Activated CD8-positive, alpha-beta memory T cell treated with anti-CD3 and anti-CD28 coated beads for 36 hours (primary cell): ENCODE data around the gene TINAG. TPM values are rescaled to one million over a fixed set of nuclear protein-coding genes. Genes with fewer than 3 reads are reported as not detected.

Experiments used
- CTCF ChIA-PET: fragments of 350-600 bp; sonication (Branson Sonifier 250); formaldehyde crosslinking; loops from one replicate; lab custom pipeline; 2021; ENCODE audit warnings: antibody characterized with exemption; lab: Charles Lee
- POLR2A ChIA-PET: fragments of 350-600 bp; sonication (Branson Sonifier 250); formaldehyde crosslinking; loops from one replicate; lab custom pipeline; 2021; ENCODE audit warnings: antibody characterized with exemption; lab: Charles Lee
- total RNA-seq, 2 experiments: library from RNA; stranded (reverse); gene quantifications; one replicate each; pipeline ENCODE4 v1.2.3, GENCODE V29; 2021

The TINAG gene, protein sequence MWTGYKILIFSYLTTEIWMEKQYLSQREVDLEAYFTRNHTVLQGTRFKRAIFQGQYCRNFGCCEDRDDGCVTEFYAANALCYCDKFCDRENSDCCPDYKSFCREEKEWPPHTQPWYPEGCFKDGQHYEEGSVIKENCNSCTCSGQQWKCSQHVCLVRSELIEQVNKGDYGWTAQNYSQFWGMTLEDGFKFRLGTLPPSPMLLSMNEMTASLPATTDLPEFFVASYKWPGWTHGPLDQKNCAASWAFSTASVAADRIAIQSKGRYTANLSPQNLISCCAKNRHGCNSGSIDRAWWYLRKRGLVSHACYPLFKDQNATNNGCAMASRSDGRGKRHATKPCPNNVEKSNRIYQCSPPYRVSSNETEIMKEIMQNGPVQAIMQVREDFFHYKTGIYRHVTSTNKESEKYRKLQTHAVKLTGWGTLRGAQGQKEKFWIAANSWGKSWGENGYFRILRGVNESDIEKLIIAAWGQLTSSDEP
- not detected for total RNA-seq

DNA sequence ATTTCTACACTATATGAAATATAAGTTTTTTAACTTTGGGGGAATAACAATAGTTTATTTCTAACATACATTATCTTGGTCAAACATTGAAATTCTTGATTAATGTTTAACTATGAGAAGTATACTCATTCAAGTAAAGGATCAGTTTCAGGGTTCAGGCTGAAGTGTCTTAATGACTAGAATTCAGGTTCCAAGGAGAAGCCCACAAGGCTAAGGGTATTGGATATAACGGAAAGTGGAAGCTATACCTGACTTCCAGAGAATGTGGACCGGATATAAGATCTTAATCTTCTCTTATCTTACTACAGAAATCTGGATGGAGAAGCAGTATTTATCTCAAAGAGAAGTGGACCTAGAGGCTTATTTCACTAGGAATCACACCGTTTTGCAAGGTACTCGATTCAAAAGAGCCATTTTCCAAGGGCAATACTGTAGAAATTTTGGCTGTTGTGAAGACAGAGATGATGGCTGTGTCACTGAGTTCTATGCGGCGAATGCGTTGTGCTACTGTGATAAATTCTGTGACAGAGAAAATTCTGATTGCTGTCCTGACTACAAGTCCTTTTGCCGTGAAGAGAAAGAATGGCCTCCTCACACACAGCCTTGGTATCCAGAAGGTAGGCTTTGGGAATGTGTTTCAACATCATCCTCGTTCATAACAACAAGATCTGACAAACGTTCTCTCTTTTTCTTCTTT, at the start of gene TINAG:
TSS of gene TINAG (plus strand) at position 153 of the 697 bp plus-strand sequence. CDS start at position 263, 110 bp downstream.
- CTCF ChIA-PET, result no interaction called here

DNA sequence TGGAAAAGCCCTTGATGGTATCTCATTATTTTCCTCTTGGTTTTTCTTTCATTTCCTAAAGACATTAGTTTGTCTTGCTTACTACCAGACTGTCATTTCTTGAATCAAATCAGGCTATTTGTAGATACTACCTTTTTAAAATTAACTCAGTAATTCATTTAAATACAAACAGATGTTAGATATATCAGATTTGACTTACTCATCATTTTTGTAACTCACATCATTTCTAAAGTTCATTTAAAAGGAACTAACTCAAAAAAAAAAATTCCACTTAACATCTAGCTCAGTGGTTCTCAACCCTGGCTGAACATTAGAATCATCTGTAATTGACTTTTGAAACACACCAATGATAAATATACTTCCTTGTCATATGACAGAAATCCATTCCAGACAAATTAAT, 48.2 kb upstream of the TINAG start:
- POLR2A ChIA-PET, result no interaction called here

More for the DNA sequence above, at the start of gene TINAG:
- POLR2A ChIA-PET, result no interaction called here

DNA sequence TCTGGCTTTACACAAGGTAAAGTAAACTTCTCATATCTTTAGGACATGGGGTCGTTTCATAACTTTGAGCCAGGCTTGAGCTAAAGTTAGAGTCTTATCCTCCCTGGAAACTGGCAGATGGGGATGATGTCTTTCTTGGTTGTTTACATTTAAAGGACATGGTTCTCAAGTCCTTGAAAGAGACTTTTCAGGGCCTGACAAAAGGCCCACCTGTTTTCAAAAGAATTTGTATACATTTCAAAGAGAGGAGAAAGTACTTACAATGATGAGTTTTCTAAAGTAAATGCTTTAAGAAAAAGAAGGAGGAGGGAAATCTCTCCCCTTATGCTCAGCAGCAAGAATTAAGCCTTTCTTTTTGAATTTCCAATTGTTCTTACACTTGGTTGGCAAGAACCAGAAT, 45.7 kb upstream of the TINAG start:
- POLR2A ChIA-PET, result no interaction called here
- CTCF ChIA-PET, result no interaction called here

More for the DNA sequence above, 48.2 kb upstream of the TINAG start:
- CTCF ChIA-PET, result no interaction called here

DNA sequence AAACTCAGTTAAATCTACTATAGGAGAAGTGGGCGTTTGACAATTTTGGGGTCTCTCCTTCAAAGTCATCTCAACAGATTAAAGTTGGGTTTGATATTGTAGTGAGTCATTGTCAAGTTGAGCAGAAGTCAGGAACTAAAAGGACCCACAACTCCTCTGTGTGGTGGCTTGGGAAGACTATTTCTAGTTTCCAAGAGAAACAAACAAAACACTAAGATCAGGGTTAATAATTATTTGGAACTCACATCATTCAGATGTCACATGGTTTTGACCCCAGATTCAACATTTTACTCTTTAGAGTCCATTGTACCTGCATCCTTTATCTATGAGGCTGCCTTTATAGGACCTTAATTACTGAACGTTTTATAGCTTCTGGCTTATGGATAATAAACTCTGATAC, 45.3 kb upstream of the TINAG start:
- ChIA-PET POLR2A (no interaction called here), CTCF (no interaction called here)

DNA sequence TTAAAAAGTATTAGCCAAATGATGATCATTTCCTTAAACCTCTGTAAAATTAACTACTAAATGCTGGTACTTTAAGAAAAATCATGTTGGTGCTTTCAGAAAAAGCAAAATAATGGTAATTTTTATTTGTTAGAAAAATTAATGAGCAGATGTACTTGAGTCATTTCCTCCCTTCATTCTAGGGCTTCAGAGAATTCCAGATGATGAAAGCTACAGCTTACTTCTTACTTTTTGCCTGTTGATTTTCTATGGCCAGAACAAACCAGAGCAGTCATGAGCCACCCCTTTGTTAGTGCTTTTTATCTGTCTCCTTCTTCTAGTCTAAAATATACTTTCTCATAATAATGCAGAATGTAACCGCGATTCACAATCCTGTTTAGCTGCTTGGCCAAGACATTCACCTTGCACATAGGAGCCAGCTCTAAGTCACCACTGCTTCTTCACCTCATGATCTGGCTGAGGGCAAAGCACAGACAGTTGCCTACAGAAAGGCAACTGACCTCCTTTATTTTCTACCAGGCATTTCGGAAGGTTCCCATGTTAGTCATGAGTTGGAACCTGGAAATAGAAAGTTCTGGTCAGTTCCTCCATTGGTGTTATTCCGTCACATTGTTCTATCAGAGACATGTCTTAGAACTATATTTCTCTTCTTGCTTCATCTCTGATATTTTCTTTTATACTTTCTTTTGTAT, 43.5 kb upstream of the TINAG start:
- CTCF ChIA-PET, result no interaction called here
- POLR2A ChIA-PET, result no interaction called here

DNA sequence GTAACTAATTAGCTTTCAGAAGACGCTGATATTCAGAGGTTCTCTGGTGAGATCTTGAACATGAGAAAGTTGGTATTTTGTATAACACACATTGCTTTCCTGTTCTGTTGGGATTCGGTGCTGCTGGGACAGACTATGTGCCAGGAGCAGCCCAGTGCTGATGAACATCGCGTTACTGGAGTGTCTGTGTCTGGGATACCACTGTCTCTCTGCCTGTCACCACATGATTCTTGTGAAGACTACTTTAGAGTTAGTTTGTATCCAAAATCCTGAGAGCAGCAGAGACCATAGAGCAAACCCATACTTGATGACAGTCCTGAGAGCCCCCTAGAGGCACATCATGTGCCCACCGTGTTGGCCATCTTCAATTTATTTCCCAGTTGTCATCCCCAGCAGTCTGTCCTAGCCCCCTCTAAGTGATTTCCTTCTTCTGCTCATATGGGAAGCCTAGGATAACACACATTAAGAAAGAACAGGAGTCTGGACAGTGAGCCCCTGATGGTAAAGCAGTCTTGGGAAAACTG, 41.8 kb upstream of the TINAG start:
- ChIA-PET CTCF (no interaction called here), POLR2A (no interaction called here)

DNA sequence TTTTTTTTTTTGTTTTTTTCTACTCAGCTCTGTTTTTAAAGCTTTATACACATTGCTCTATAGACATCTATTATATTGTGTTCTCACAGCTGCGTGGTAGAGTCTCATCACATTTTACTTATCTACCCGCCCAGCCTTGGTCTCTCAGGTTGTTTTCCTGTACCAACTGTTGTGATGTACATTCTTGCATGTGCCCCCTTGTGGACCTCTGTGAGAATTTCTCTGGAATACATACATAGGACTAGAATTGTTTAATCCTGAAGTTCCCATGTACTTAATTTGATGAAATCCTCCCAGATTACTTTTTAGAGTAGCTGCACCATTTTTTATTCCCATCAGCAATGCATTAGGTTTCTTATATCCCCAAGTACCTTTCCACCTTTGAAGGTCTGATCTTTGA, 40.4 kb upstream of the TINAG start:
- CTCF ChIA-PET, result no interaction called here
- POLR2A ChIA-PET, result no interaction called here

DNA sequence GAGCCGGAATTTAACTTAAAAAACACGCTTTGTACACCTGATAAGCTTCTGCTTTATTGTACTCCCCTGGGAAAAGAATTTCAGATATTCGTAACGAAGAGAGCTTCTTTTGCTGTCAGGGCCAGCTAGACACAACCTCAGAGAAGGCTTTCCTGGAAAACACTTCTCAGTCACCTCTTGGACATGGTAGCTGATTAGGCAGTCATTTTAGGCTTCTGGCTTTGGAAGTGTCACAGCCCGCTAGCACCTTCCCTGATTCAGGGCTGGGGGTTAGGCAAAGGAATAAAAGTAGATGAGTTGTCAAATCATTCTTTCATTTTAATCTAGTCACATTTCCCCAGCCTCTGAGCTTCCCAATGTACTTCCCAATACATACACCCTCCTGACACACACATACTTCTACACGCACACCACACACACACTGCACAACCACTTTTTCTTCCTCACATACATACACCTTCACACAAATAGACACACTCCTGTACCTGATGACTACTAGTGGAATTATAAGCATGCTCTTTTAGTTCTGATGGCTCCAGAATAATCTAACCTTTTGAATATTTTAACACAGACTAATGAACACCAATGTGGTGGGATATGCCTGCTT, 34.9 kb upstream of the TINAG start:
- POLR2A ChIA-PET, result no interaction called here
- CTCF ChIA-PET, result no interaction called here

DNA sequence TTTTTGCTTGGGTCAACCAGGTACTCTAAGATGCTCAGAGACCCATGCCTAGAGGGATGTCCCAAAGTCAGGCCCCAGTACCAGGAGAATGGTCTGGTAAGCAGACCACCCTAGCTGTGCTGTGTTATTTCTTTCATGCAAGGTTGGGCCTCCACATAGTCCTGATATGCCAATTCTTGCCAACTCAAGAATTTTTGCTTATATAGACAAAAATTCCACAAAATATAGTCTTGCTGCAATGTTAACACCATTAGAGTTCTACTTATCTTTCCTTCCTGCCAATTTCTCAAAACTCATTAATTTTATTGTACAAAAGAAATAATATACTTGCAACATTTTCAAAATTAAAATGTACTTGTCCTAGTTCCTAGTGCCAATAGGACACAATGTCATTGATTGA, 33.9 kb upstream of the TINAG start:
- CTCF ChIA-PET, result no interaction called here
- POLR2A ChIA-PET, result no interaction called here

DNA sequence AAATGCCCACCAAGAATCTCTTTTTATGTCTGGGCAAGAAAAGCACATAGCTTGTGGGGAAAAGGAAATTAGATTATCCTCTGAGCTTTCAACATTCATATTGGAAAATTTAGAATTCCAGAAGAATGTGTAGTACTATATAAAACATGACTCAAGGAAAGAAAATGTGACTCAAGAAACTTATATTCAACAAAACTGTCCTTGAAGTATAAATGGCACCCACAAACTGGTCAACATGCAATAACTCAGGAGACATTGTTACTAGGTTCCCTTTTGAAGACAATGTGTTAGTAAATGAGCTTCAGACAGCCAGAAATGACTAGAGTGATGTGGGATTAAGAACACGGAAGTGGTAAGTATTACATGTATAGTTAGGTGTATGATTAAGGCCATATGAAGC, 26.1 kb upstream of the TINAG start:
- ChIA-PET CTCF (no interaction called here), POLR2A (no interaction called here)

DNA sequence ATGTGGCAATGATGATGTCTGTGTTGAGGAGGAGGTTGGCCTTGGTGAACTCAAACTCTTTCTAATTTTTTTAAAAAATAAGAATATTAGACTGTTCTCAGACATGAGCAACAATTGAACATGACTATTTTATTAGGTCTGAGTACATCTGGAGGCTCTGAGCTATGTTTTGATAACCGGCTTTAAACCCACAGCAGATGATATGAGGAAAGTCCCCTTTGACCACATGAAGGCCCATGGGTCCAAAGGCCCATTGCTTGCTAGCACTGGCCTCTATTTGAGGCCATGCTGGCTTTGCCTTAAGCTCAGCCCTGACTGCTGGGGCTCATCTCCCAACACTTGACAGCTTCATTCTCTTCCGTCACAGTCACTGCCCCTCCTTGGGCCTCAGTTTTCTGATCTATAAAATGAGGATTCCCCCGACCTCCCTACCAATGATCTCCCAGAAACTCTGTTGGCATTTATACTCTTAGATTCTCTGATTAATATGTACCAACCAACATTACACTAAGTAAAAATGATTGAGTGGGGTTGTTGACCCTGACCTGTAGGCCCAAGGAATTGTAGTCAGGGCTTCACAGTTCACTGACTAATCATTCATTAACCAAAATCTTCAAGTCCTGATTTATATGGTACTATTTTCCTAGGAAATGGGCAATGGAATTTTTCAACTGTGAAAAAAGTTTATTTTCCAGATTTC, 23.9 kb upstream of the TINAG start:
- ChIA-PET CTCF (no interaction called here), POLR2A (no interaction called here)

DNA sequence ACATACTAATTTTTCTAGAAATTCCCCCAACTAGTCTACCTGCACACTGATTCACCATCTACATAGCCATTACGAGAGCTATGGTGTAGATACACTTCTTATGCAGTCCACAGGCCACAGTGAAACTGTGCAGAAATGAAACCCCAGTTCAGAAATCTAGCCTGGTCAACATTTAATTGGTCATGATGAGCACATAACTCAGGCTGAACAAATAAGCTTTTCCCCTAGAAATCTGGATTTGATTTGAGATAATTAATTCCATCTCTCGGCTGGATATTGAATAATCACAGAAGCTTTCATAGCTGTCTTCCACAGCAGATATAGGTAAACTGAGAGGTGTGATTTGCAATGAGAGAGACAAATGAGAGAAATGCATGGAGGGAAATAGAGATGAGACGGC, 22.6 kb upstream of the TINAG start:
- ChIA-PET POLR2A (no interaction called here), CTCF (no interaction called here)

DNA sequence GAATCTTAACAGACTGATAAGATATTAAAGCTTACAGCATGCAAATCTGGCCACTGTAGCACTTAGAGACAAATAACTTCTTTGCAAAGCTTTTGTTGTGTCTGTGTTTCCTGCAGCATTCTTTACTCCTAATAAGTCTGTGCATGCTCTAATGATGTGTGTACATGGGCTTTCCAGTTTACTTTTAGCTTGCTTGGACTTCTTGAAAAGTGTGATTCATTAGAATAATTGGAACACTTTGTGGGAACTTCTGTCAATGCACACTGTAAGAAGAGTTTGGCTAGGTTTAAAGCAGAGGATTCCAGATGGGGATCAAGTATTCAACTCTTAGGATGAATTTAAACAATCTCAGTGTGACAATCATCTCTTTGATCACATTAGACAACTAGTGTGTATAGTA, 22.1 kb upstream of the TINAG start:
- ChIA-PET POLR2A (no interaction called here), CTCF (no interaction called here)

DNA sequence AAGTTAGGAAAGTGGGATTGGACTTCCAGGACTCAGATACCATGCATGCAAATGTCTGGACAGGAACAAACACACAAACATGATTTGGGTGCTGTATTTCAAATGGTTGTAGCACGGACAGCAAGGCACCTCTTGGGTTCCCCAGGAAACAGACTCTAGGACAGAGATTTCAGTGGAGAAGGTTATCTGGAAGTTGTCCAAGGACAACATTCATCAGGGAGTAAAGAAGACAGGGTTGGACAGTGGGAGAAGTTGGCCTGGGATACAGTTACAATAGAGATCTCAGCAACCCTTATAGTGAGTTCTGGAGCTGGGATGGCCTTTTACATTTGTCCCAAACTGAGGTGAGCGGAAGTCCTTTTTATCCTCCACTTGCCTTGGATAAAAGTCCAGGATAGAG, 19.8 kb upstream of the TINAG start:
- CTCF ChIA-PET, result no interaction called here

DNA sequence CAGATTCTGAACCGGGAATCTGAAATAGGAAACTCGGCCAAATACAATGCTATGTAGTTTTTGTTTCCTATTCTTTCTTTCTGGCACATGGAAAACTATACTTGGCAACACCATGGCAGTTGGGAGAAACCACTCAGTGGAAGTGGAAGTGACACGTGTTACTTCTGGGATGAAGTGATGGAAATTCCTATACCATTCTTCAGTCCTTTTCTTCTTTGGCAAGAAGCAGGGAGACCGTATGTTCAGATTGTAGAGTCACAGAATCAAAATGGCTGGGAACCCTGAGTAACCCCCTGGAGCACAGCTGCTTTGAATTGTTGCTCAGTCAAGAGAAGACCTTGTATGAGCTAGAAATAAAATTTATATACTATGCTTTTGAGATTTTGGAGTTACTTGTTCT, 18.8 kb upstream of the TINAG start:
- CTCF ChIA-PET, result no interaction called here
- POLR2A ChIA-PET, result no interaction called here

More for the DNA sequence above, 19.8 kb upstream of the TINAG start:
- POLR2A ChIA-PET, result no interaction called here

DNA sequence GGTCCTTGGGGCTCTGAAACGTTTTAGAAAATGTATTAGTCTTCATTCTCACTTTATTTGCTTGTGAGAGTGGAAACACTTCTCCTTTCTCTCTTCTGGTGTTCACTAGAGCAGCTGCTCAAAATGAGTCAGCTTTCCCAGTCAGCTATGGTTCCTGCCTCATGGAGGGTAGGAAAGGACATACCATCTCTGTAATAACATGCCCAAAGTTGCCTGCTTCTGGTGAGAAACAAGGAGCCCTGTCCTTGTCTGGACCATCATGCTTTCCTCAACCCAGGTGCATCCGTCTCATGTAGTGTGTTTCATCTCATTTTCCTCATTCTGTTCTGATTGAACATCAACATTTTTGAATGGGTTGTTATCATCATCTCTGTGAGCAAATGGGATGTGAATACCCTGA, 17.1 kb upstream of the TINAG start:
- CTCF ChIA-PET, result no interaction called here
- POLR2A ChIA-PET, result no interaction called here

DNA sequence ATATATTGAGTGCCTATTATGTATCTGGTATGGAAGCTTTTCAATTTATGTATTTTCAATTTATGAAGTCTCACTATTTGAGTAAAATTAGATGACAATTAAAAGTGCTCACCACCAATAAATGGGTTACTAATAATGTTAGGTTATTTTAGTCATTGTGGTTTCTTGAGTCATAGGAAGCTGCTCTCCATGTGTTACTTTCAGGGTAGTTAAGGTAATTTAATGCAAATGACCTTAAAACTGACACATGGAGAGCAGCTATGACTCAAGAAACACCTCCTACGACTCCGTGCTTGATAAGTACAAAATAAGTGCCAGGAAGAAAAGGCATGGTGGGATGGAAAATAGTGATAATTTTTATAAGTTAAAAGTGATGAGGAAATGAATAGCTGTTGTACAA, 16.5 kb upstream of the TINAG start:
- ChIA-PET CTCF (no interaction called here), POLR2A (no interaction called here)

DNA sequence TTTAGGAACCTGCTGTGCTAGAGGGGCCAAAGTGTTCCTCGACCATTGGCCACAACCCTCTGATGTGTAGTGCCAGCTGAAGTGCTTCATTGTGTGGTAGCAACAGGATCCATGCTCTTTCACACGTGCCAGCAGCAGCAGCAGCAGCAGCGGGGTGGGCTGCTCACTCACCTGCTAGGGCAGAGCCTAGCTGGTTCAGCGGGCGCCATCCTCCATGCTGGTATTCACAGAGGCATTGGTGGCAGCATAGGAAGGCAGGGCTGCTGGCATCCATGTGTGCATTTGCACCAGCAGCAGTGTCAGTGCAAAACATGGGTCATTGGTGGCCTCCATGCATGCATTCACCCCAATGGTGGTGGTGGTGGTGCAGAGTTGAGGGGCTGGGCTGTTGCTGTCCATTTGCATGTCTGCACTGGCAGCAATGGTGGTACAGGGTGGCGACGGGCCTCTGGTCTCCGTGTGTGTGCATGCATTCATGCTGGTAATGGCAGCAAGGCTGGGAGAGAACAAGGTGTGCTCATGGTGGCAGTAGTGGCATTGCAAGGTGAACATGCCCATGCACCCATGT, 13.2 kb upstream of the TINAG start:
- ChIA-PET POLR2A (no interaction called here), CTCF (no interaction called here)
